ENCODE results near the gene ZNF311.

DNA sequence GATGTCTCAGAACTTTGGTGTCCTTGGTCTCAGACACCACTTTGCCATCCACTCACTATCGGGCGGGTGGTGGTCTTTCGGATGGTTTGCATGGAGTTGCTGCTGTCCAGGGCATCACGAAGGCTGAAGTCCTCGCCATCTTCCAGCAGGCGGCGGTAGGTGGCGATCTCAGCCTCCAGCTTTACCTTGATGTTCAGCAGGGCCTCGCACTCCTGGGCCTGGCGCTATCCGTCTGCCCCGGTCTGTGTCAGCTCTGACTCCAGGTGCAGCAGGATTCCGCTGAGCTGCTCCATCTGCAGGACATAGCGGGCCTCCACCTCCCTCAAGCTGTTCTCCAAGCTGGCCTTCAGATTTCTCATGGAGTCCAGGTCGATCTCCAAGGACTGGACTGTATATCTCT is 36.0 kb downstream of the ZNF311 start:
- TF ChIP-seq, protein P1, sequence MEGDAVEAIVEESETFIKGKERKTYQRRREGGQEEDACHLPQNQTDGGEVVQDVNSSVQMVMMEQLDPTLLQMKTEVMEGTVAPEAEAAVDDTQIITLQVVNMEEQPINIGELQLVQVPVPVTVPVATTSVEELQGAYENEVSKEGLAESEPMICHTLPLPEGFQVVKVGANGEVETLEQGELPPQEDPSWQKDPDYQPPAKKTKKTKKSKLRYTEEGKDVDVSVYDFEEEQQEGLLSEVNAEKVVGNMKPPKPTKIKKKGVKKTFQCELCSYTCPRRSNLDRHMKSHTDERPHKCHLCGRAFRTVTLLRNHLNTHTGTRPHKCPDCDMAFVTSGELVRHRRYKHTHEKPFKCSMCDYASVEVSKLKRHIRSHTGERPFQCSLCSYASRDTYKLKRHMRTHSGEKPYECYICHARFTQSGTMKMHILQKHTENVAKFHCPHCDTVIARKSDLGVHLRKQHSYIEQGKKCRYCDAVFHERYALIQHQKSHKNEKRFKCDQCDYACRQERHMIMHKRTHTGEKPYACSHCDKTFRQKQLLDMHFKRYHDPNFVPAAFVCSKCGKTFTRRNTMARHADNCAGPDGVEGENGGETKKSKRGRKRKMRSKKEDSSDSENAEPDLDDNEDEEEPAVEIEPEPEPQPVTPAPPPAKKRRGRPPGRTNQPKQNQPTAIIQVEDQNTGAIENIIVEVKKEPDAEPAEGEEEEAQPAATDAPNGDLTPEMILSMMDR (IDR thresholded peaks at IDR 0.05), result no peak
- no peak for TF ChIP-seq POLR2A (IDR thresholded peaks at IDR 0.05)
- no peak for TF ChIP-seq POLR2AphosphoS5 (IDR thresholded peaks at IDR 0.05)
